GM10266 (cell line): ENCODE measurements around the gene RPL10A.

Experiments used
- DNase-seq: peaks from one replicate; pipeline ENCODE4 v3.0.0; 2012; ENCODE audit errors: extremely low spot score
- TF ChIP-seq, protein P1 (sequence below): IDR thresholded peaks from 2 replicates; pipeline ENCODE4 v1.5.1; 2012; ENCODE audit warnings: mild to moderate bottlenecking, low read depth; ENCODE audit not compliant: control insufficient read depth, insufficient read depth; ENCODE audit errors: missing control alignments

Gene RPL10A

DNA sequence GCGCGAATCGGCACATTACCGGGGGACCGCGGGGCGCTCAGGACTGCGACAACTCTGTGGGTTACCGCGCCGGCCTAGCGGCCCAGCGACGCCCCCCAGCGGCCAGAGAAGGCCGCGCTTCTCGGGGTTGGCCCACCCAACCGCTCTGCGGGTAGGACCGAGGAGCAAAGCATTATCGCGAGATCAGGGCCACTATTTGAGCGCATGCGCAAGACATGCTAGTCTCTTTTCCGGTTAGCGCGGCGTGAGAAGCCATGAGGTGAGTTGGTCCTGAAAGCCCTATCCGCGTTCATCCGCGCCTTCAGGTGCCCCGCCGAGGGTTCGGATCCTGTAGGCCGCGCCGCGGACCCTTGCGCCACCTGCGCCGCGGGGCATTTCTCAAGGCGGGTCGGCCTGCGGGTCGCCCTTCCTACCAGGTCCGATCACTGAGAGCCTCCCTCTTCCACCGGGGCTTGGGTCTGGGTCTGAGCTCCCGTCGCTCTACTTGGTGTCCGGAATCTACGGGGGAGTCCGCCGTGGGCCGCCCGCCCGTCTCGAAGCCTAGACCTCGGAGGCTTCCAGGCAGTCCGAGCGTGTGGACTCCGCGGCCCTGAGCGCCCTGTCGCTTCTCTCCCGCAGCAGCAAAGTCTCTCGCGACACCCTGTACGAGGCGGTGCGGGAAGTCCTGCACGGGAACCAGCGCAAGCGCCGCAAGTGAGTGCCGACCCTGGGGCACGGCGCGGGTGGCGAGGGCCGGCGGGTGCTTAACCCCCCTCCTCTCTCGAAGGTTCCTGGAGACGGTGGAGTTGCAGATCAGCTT lies at the start of gene RPL10A:
Gene RPL10A (plus strand): TSS at position 221 of the 799 bp plus-strand sequence. CDS start 34 bp downstream, at position 255.
- DNase-seq, result peak; percentile 96
- TF ChIP-seq, protein P1, sequence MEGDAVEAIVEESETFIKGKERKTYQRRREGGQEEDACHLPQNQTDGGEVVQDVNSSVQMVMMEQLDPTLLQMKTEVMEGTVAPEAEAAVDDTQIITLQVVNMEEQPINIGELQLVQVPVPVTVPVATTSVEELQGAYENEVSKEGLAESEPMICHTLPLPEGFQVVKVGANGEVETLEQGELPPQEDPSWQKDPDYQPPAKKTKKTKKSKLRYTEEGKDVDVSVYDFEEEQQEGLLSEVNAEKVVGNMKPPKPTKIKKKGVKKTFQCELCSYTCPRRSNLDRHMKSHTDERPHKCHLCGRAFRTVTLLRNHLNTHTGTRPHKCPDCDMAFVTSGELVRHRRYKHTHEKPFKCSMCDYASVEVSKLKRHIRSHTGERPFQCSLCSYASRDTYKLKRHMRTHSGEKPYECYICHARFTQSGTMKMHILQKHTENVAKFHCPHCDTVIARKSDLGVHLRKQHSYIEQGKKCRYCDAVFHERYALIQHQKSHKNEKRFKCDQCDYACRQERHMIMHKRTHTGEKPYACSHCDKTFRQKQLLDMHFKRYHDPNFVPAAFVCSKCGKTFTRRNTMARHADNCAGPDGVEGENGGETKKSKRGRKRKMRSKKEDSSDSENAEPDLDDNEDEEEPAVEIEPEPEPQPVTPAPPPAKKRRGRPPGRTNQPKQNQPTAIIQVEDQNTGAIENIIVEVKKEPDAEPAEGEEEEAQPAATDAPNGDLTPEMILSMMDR, result peak; percentile 98

DNA sequence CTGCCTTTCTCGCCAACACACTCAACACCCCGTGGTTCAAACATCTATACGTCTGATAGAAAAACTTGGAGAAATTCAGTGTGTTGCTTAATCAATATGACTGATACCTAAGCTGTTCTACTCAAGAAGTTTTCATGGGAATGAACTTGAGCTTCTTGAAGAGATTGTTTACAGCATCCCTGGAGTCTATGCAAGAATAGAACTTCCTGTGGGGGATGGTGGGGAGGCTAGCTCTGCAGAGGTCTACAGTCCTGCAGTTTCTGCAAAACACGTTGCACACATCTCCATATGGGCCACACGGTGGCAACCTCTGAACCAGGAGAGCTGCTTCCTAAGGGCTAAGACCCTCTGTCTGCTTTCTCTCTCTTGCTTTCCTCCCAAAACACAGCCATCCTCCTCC lies 48.8 kb upstream of the RPL10A start:
- TF ChIP-seq, protein P1, result no peak
- DNase-seq, result no peak

DNA sequence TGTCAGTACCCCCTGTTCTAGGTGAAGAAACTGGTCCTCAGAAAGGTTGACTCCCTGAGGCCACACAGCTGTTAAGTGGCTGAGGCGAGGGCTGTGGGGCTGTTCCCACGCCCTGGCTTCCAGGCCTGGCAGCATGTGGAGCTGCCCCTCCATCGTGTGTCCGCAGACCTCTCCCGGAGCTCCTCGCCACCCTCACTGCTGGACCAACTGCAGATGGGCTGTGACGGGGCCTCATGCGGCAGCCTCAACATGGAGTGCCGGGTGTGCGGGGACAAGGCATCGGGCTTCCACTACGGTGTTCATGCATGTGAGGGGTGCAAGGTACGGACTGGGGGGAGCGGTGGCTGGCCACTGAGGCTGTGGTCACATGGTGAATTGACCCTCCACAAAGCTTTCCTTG lies 48.2 kb upstream of the RPL10A start:
- DNase-seq, result no peak
- TF ChIP-seq, protein P1, result no peak

DNA sequence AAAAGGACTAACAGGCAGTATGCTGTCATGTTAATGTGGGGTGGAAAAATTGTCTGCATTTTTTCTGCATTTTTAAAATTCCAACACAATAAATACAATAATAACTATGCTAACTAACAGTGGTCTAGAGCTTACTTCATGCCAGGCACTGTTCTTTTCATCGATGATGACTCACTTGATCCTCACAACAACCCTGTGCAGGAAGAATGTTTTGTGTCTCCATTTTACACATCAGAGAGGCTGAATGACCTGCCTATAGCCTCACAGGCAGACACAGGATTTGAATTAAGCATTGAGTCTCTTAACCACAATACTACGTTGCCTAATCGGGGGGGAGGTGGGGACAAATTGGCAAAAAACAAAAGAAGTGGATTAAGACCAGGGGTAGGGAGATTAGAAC lies 42.9 kb upstream of the RPL10A start:
- TF ChIP-seq, protein P1, result no peak
- no peak for DNase-seq

DNA sequence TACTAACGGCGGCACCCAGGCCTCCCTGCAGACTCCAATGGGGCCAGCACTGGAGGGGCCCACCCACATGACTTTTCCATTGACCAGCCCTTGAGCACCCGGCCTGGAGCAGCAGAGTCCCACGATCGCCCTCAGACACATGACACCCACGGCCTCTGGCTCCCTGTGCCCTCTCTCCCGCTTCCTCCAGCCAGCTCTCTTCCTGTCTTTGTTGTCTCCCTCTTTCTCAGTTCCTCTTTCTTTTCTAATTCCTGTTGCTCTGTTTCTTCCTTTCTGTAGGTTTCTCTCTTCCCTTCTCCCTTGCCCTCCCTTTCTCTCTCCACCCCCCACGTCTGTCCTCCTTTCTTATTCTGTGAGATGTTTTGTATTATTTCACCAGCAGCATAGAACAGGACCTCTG lies 42.1 kb upstream of the RPL10A start:
- no peak for DNase-seq
- TF ChIP-seq, protein P1, result no peak

DNA sequence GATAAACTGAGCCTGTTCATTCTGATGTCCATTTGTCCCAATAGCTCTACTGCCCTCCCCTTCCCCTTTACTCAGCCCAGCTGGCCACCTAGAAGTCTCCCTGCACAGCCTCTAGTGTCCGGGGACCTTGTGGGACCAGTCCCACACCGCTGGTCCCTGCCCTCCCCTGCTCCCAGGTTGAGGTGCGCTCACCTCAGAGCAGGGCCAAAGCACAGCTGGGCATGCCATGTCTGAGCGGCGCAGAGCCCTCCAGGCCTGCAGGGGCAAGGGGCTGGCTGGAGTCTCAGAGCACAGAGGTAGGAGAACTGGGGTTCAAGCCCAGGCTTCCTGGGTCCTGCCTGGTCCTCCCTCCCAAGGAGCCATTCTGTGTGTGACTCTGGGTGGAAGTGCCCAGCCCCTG lies 40.8 kb upstream of the RPL10A start:
- DNase-seq, result no peak
- TF ChIP-seq, protein P1, result no peak

DNA sequence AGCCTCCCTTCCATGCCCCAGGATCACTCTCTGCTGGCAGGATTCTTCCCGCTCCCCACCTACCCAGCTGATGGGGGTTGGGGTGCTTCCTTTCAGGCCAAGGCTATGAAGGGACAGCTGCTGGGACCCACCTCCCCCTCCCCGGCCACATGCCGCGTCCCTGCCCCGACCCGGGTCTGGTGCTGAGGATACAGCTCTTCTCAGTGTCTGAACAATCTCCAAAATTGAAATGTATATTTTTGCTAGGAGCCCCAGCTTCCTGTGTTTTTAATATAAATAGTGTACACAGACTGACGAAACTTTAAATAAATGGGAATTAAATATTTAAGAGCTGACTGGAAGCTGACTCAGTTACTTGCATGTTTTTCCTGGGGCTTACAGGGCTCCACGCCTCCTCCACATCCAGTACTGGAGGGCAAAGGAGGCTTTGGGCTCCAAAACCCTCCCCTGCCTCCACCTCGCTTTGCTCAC lies 40.3 kb upstream of the RPL10A start:
- TF ChIP-seq, protein P1, result no peak
- DNase-seq, result no peak
